Measurements from ENCODE around the gene ALDOB.

ALDOB gene

DNA sequence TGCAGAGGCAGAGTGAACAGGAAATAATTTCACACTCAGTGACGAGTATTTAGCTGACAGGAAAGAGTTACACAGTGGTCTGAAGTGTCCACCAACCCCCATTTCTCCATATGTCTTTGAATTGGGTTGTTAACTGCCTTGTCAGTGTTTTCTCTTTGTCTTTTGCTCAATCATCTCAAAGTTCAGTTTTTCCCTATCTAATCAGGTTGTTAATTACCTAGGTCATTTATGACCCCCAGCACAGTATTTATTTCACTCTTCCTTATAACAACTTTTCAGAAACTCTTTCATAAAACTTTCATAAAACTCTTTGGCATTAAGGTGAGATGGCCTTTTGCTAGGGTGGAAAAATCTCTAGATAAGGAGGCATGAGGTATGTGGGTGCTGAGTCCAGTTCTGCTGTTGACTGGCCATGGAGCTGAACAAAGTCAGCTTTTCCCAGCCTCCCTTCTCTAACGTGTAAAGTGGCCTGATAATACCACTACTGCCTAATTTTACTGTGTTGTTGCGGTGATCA is 5.2 kb upstream of the ALDOB start:
- no peak for DNase-seq (ENCODE audit: low read depth)

DNA sequence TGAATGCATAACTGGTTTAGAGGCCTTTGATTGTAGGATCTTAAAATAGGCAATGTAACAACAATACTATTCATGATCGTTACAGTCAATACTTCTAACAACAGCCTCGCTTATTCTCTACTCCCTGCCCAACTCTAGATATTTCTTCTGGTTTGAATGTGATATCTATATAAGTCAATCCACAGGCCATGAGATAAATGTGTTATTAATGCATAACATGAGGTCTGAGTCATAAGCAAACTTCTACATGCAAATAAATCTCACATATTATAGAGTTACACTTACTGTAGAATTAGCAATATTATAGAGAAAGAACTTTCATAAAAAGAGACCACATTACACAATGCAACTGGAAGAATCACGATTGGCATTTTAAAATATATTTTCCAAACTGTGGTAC is 2.9 kb upstream of the ALDOB start:
- DNase-seq (ENCODE audit: low read depth) = no peak
- TF ChIP-seq, protein P1, sequence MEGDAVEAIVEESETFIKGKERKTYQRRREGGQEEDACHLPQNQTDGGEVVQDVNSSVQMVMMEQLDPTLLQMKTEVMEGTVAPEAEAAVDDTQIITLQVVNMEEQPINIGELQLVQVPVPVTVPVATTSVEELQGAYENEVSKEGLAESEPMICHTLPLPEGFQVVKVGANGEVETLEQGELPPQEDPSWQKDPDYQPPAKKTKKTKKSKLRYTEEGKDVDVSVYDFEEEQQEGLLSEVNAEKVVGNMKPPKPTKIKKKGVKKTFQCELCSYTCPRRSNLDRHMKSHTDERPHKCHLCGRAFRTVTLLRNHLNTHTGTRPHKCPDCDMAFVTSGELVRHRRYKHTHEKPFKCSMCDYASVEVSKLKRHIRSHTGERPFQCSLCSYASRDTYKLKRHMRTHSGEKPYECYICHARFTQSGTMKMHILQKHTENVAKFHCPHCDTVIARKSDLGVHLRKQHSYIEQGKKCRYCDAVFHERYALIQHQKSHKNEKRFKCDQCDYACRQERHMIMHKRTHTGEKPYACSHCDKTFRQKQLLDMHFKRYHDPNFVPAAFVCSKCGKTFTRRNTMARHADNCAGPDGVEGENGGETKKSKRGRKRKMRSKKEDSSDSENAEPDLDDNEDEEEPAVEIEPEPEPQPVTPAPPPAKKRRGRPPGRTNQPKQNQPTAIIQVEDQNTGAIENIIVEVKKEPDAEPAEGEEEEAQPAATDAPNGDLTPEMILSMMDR (conservative IDR thresholded peaks at IDR 0.05; ENCODE audit: low read depth, low read length) = no peak
- H3K4me3 ChIP-seq (ENCODE audit: low read depth, low read length) = no peak overlapping the region

More for the DNA sequence above, 5.2 kb upstream of the ALDOB start:
- H3K4me3 ChIP-seq (ENCODE audit: low read depth, low read length) = no peak overlapping the region
- TF ChIP-seq, protein P1 (conservative IDR thresholded peaks at IDR 0.05; ENCODE audit: low read depth, low read length) = no peak

DNA sequence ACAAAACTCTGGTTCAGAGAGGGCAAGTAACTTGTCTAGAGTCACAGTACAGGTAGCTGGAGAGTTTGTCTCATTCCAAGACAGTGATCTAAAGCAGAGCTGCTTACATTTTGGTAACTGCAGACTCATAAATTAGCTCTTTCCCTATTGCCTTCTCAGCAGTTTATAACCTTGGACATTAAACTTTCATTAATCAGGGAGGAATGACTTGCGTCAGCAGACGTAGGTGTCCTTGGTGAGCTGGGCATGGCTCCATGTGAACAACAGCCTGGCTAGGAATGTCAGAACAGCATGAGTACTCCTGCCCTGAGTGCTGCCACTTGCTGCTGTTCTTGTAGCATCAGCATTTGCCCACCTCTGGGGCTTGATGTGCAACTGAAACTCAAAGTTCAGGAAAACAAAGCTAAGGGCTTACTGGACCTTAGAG is 2.2 kb upstream of the ALDOB start:
- H3K4me3 ChIP-seq (ENCODE audit: low read depth, low read length) = no peak overlapping the region
- TF ChIP-seq, protein P1 (conservative IDR thresholded peaks at IDR 0.05; ENCODE audit: low read depth, low read length) = no peak
- no peak for DNase-seq (ENCODE audit: low read depth)

DNA sequence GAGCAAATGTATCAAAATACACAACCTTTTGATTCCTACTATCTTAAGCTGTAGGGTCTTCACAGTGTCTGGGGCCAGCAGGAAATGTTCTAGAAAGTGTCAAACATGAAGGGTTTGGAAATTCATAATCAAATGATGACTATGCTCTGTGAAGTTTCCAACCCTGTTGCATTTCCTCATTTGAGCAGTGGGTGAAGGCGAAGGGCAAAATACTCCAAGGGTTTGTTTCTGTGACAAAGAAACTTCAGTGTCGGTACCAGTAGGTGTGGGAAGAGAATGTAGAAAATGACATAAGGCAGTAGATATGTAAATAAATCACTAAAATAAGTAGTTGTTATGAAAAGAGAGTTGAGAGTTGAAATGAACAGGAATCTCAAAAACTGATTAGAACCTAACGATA is 576 bp downstream of the ALDOB start:
- TF ChIP-seq, protein P1 (conservative IDR thresholded peaks at IDR 0.05; ENCODE audit: low read depth, low read length) = no peak
- H3K4me3 ChIP-seq (ENCODE audit: low read depth, low read length) = no peak overlapping the region
- DNase-seq (ENCODE audit: low read depth) = no peak

DNA sequence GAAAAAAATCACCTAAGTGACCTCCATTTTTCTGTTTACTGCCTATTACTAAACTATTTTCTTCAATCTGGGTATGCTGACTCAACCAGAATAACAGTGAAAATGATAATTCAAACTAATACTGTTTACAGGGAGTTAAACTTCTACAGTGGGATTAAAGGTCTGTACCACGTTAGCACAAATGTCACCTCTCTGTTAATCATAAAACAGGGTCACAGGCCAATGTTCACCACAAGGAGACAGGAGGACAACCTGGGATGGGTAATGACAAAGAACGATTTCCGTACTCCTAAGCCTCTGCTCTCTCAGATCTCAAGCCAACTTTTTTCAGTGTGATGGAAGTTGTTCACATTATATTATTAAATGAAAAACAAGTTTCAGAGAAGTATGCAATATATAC is 2.3 kb downstream of the ALDOB start:
- H3K4me3 ChIP-seq (ENCODE audit: low read depth, low read length) = no peak overlapping the region
- TF ChIP-seq, protein P1 (conservative IDR thresholded peaks at IDR 0.05; ENCODE audit: low read depth, low read length) = no peak
- no peak for DNase-seq (ENCODE audit: low read depth)

DNA sequence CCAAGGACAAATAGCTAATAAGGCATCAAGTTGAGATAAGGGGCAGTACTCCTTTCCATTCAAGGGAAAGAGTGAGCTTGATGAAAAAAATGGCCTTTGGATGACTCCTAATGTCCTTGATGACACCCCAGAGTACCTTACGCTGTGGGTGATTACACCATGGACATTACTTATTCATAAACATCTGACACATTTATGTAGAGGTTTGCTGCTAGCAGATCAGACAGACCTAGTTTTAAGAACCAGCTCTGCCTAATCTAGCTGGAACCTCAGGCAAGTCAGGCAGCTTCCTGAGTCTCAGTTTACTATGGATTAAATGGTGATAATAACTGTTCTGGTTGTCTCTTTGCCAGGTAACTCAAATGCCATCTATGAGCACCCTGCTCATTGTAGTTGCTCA is 2.8 kb downstream of the ALDOB start:
- H3K4me3 ChIP-seq (ENCODE audit: low read depth, low read length) = no peak overlapping the region
- TF ChIP-seq, protein P1 (conservative IDR thresholded peaks at IDR 0.05; ENCODE audit: low read depth, low read length) = no peak
- no peak for DNase-seq (ENCODE audit: low read depth)

DNA sequence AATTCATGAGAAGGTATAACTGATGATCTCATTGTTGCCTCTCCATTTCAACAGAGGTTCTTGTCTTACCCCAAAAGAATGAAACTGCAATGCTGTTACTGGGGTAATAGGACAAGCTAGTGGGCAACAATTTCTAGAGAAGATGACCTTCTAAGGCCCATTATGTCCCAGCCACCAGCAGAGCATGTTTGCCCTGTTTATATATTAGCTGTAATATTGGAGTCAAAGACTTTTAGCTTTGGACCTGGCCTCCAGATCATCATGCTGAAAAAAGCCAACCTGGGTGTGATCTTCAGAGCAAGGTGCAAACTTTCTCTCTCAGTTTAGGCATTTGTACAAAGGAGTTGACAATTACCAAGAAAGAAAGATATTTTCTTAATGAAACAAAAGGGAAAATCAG is 3.4 kb downstream of the ALDOB start:
- no peak overlapping the region for H3K4me3 ChIP-seq (ENCODE audit: low read depth, low read length)
- no peak for DNase-seq (ENCODE audit: low read depth)
- TF ChIP-seq, protein P1 (conservative IDR thresholded peaks at IDR 0.05; ENCODE audit: low read depth, low read length) = no peak

All from choroid plexus epithelial cell (primary cell).